Caco-2 (cell line): Measurements from ENCODE around the gene KIAA1755. TPM values are rescaled to one million over a fixed set of nuclear protein-coding genes. Genes with fewer than 3 reads are reported as not detected.
A peak's percentile ranks its signal among the peaks of the same experiment; 100 is the strongest.

Source experiments
- BruUV-seq: library from RNA; stranded (reverse); fragments of 400-500 nt; replicated peaks from 2 replicates; lab custom pipeline; 2021; lab: Mats Ljungman, UMichigan
- CTCF ChIA-PET: fragments of 300-600 bp; sonication (Branson Sonifier 250); formaldehyde crosslinking; loops from one replicate; lab custom pipeline; 2022; ENCODE audit warnings: antibody characterized with exemption; lab: Charles Lee
- POLR2A ChIA-PET: fragments of 300-600 bp; sonication (Branson Sonifier 250); formaldehyde crosslinking; loops from one replicate; lab custom pipeline; 2022; ENCODE audit warnings: antibody characterized with exemption; lab: Charles Lee
- DNase-seq, 2 experiments: peaks; one replicate each; pipeline versions ENCODE4 v3.0.0 to v3.0.0-alpha.2; 2020 to 2022
- H3K27me3 ChIP-seq: replicated peaks from 2 replicates; pipeline ENCODE4 v1.6.0; 2011; ENCODE audit warnings: low read length; ENCODE audit not compliant: control insufficient read depth, insufficient read depth
- H3K36me3 ChIP-seq: 2 replicates; pipeline ENCODE4 v1.5.1; 2011; ENCODE audit warnings: low read length; ENCODE audit not compliant: control insufficient read depth, insufficient read depth
- H3K4me1 ChIP-seq: fragments of 250-450 bp; sonication (Bioruptor Pico); 2 replicates; pipeline ENCODE4 v1.5.1; 2020; ENCODE audit warnings: mild to moderate bottlenecking
- H3K4me3 ChIP-seq: 2 replicates; pipeline ENCODE4 v1.5.1; 2011; ENCODE audit warnings: low read depth, mild to moderate bottlenecking, control low read depth, low read length
- H3K9me3 ChIP-seq: fragments of 250-450 bp; sonication (Bioruptor Pico); 2 replicates; pipeline ENCODE4 v1.5.1; 2020; ENCODE audit warnings: mild to moderate bottlenecking, moderate library complexity
- H3K27ac Mint-ChIP-seq: one replicate; pipeline ENCODE4 v1.8.0; 2022; ENCODE audit warnings: mixed read lengths; ENCODE audit not compliant: unreplicated experiment
- H3K27me3 Mint-ChIP-seq: one replicate; pipeline ENCODE4 v1.8.0; 2022; ENCODE audit warnings: mixed read lengths; ENCODE audit not compliant: insufficient read depth, unreplicated experiment
- H3K36me3 Mint-ChIP-seq: one replicate; pipeline ENCODE4 v1.8.0; 2022; ENCODE audit warnings: mild to moderate bottlenecking, mixed read lengths; ENCODE audit not compliant: insufficient read depth, unreplicated experiment
- H3K4me1 Mint-ChIP-seq: one replicate; pipeline ENCODE4 v1.8.0; 2022; ENCODE audit warnings: low read depth, mixed read lengths; ENCODE audit not compliant: unreplicated experiment
- H3K4me3 Mint-ChIP-seq: one replicate; pipeline ENCODE4 v1.8.0; 2022; ENCODE audit warnings: mild to moderate bottlenecking, moderate library complexity, mixed read lengths; ENCODE audit not compliant: unreplicated experiment
- H3K9me3 Mint-ChIP-seq: one replicate; pipeline ENCODE4 v1.8.0; 2022; ENCODE audit warnings: mixed read lengths; ENCODE audit not compliant: unreplicated experiment
- intact Hi-C: fragments of 100-400 bp; cut with micrococcal nuclease; formaldehyde crosslinking; loops from one replicate; pipeline ENCODE4 v1.10.0; 2022; ENCODE audit not compliant: unreplicated experiment
- total RNA-seq: library from RNA; stranded (reverse); gene quantifications from 2 replicates; pipeline ENCODE4 v1.2.3, GENCODE V29; 2022
- TF ChIP-seq, protein P1 (sequence below), 2 experiments: fragments of 200-600 bp in 1 of 2; IDR thresholded peaks; 1 replicate in 1 of 2; 2 replicates in 1 of 2; pipeline versions ENCODE4 v1.5.1 to v1.8.0; 2011 to 2022; ENCODE audit warnings: antibody characterized with exemption in 1 of 2, control low read depth in 1 of 2, inconsistent platforms in 1 of 2, low read depth in 1 of 2, low read length in 1 of 2, mild to moderate bottlenecking in 1 of 2, moderate library complexity in 1 of 2; ENCODE audit not compliant: insufficient read depth in 1 of 2, severe bottlenecking in 1 of 2, unreplicated experiment in 1 of 2

The KIAA1755 gene
- total RNA-seq, 1 experiment from 2014 or later: 0.20 TPM

DNA sequence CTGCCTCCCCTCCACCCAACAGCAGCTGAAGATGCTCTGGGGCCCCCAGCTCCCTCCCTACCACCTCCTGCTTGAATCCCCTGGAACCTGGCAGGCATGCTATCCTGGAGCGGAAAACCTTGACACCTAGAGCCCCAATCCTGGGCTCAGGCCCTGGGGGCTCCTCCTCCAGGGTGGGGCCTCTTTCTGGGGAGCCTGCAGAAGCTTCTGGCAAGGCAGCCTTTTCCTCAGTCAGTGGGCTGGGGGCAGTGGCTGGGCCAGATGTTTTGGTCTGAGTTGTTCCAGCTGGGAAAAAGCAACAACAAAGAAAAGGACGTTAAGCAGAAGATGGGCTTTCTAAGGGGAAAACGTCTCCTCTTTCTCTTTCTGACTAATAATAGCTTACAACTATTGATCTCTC, 21.1 kb downstream of the KIAA1755 start:
- TF ChIP-seq, protein P1, sequence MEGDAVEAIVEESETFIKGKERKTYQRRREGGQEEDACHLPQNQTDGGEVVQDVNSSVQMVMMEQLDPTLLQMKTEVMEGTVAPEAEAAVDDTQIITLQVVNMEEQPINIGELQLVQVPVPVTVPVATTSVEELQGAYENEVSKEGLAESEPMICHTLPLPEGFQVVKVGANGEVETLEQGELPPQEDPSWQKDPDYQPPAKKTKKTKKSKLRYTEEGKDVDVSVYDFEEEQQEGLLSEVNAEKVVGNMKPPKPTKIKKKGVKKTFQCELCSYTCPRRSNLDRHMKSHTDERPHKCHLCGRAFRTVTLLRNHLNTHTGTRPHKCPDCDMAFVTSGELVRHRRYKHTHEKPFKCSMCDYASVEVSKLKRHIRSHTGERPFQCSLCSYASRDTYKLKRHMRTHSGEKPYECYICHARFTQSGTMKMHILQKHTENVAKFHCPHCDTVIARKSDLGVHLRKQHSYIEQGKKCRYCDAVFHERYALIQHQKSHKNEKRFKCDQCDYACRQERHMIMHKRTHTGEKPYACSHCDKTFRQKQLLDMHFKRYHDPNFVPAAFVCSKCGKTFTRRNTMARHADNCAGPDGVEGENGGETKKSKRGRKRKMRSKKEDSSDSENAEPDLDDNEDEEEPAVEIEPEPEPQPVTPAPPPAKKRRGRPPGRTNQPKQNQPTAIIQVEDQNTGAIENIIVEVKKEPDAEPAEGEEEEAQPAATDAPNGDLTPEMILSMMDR (IDR thresholded peaks at IDR 0.05; ENCODE audit: insufficient read depth in 1 of 2, low read depth in 1 of 2, low read length in 1 of 2, severe bottlenecking in 1 of 2, unreplicated experiment in 1 of 2): no peak
- Mint-ChIP-seq H3K36me3 (no peaks in the 10 kb centered on the region), H3K27ac (no peak overlapping the region), H3K4me1 (no peaks in the 10 kb centered on the region), H3K9me3 (peaks cover 38% of the 10 kb centered on the region), H3K4me3 (no peak overlapping the region), H3K27me3 (peaks cover 10% of the 10 kb centered on the region)
- Histone ChIP-seq H3K4me1 (peaks cover 7% of the 10 kb centered on the region), H3K9me3 (peaks cover 33% of the 10 kb centered on the region), H3K36me3 (no peaks in the 10 kb centered on the region), H3K27me3 (no peaks in the 10 kb centered on the region; the same call in 1 of the 2 replicates), H3K4me3 (no peak overlapping the region)
- DNase-seq: no peak
- BruUV-seq: no TSS peak
- POLR2A ChIA-PET: no interaction called here
- CTCF ChIA-PET: interaction anchor here (0.9 to 1.3 kb wide), 3 partner anchors 12 to 130 kb away, joined by 3 read pairs; no protein-coding TSS in a partner anchor
- intact Hi-C loops: no loop called here

DNA sequence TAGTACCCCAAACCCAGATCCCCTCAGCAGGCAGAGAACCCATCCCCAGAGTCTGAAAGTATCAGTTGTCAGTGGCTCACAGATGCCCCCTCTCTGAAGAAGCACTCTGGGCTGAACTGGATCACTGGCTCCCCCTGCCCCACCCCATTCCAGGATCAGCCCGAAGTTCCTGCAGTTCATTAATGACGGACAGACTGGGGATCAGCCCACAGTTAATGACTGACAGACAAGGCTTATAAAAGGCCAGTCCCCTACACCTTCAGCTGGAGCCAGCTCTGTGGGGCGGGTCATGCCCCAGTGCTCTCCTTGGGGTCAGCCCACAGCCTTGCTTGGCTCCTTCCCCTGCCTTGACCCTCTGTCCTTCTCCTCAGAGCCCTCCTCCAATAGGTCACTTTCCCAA, 21.7 kb downstream of the KIAA1755 start:
- Mint-ChIP-seq H3K27ac (no peak overlapping the region), H3K4me3 (no peak overlapping the region), H3K4me1 (no peaks in the 10 kb centered on the region), H3K36me3 (no peaks in the 10 kb centered on the region), H3K9me3 (peaks cover 32% of the 10 kb centered on the region), H3K27me3 (peaks cover 10% of the 10 kb centered on the region)
- no peak overlapping the region for H3K4me3 ChIP-seq
- POLR2A ChIA-PET: no interaction called here
- TF ChIP-seq, protein P1 (IDR thresholded peaks at IDR 0.05; ENCODE audit: insufficient read depth in 1 of 2, low read depth in 1 of 2, low read length in 1 of 2, severe bottlenecking in 1 of 2, unreplicated experiment in 1 of 2): no peak
- peaks cover 33% of the 10 kb centered on the region for H3K9me3 ChIP-seq
- peak; percentile 49 to 72 for DNase-seq
- H3K4me1 ChIP-seq: peaks cover 7% of the 10 kb centered on the region
- no TSS peak for BruUV-seq
- intact Hi-C loops: no loop called here
- CTCF ChIA-PET: interaction anchor here (0.5 to 1.3 kb wide), 3 partner anchors 17 to 196 kb away, joined by 3 read pairs; partner anchors contain the start of gene SNHG17
- no peaks in the 10 kb centered on the region; the same call in 1 of the 2 replicates for H3K27me3 ChIP-seq
- H3K36me3 ChIP-seq: no peaks in the 10 kb centered on the region

DNA sequence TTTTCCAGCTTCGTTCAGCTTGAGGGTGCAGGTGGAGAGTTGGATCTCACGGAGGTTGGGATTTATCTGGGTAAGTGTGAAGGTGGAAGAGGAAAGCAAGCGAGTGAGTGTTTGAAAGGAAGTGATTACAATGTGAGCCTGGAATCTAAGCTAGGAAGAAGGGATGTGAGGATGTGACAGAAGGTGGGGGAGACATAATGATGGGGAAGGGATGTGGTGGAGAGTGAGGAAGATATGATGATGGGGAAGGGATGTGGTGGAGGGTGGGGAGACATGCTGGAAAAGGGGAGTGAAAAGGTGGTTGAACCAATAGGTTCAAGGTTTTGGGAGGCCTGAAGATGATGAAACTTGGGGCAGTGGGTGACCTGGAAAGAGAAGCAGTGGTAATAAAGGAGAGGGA, 23.2 kb downstream of the KIAA1755 start:
- H3K9me3 ChIP-seq: peaks cover 21% of the 10 kb centered on the region
- Mint-ChIP-seq H3K27ac (no peak overlapping the region), H3K9me3 (peaks cover 17% of the 10 kb centered on the region), H3K36me3 (no peaks in the 10 kb centered on the region), H3K27me3 (peaks cover 10% of the 10 kb centered on the region), H3K4me3 (no peak overlapping the region), H3K4me1 (no peaks in the 10 kb centered on the region)
- no TSS peak for BruUV-seq
- DNase-seq: no peak
- POLR2A ChIA-PET: no interaction called here
- H3K4me1 ChIP-seq: peaks cover 7% of the 10 kb centered on the region
- H3K36me3 ChIP-seq: no peaks in the 10 kb centered on the region
- no peaks in the 10 kb centered on the region; the same call in 1 of the 2 replicates for H3K27me3 ChIP-seq
- intact Hi-C loops: no loop called here
- TF ChIP-seq, protein P1 (IDR thresholded peaks at IDR 0.05; ENCODE audit: insufficient read depth in 1 of 2, low read depth in 1 of 2, low read length in 1 of 2, severe bottlenecking in 1 of 2, unreplicated experiment in 1 of 2): no peak
- no peak overlapping the region for H3K4me3 ChIP-seq
- CTCF ChIA-PET: no interaction called here
